ENCODE results near the gene PPP4R1.

- TF ChIP-seq E2F4 (CRISPR knock-in tag; IDR thresholded peaks at IDR 0.05; ENCODE audit: borderline replicate concordance, low read depth) (no peak), TEAD1 (CRISPR knock-in tag; IDR thresholded peaks at IDR 0.05) (no peak), CTCF (IDR thresholded peaks at IDR 0.05) (no peak), TEAD4 (CRISPR knock-in tag; IDR thresholded peaks at IDR 0.05) (no peak), MAX (CRISPR knock-in tag; IDR thresholded peaks at IDR 0.05) (no peak), FOXK1 (CRISPR knock-in tag; IDR thresholded peaks at IDR 0.05) (no peak), NR1H2 (CRISPR knock-in tag; IDR thresholded peaks at IDR 0.05) (no peak), NFYB (CRISPR knock-in tag; conservative IDR thresholded peaks at IDR 0.05; ENCODE audit: low read depth) (no peak), ATF3 (CRISPR knock-in tag; conservative IDR thresholded peaks at IDR 0.05) (no peak), E2F1 (CRISPR knock-in tag; IDR thresholded peaks at IDR 0.05) (no peak), ATF2 (CRISPR knock-in tag; IDR thresholded peaks at IDR 0.05; ENCODE audit: borderline replicate concordance, low read depth) (no peak), SOX15 (CRISPR knock-in tag; IDR thresholded peaks at IDR 0.05) (no peak), SMAD4 (CRISPR knock-in tag; IDR thresholded peaks at IDR 0.05) (no peak), GRHL2 (CRISPR knock-in tag; IDR thresholded peaks at IDR 0.05; ENCODE audit: insufficient replicate concordance, severe bottlenecking) (no peak)
Measured at GRCh38 chr18:9612977-9613376, 1.4 kb downstream of the PPP4R1 start.
